Muscle layer of colon (tissue), 2 donors: Measurements from ENCODE around the gene KLK3.
"Not testable (repeated sequence)": the region's sequence is repeated elsewhere in the genome, so short reads cannot be mapped to it uniquely, and the experiment has no call there.

Source experiments
- H3K27ac ChIP-seq: one replicate; pipeline ENCODE4 v1.7.0; 2013; ENCODE audit warnings: low read depth, mild to moderate bottlenecking, low read length, moderate library complexity
- H3K27me3 ChIP-seq, 2 donors: one replicate each; pipeline ENCODE4 v1.7.0; 2013; ENCODE audit warnings: low read length in 2 of 2, mild to moderate bottlenecking in 2 of 2; ENCODE audit not compliant: insufficient read depth in 2 of 2, control insufficient read depth in 1 of 2
- H3K36me3 ChIP-seq: one replicate; pipeline ENCODE4 v1.7.0; 2013; ENCODE audit warnings: mild to moderate bottlenecking, low read length; ENCODE audit not compliant: insufficient read depth
- H3K4me1 ChIP-seq: one replicate; pipeline ENCODE4 v1.7.0; 2013; ENCODE audit warnings: mild to moderate bottlenecking, low read length; ENCODE audit not compliant: insufficient read depth
- H3K4me3 ChIP-seq, 2 donors: one replicate each; pipeline ENCODE4 v1.7.0; 2013; ENCODE audit warnings: low read length in 2 of 2, low read depth in 1 of 2, mild to moderate bottlenecking in 1 of 2, moderate library complexity in 1 of 2
- H3K9ac ChIP-seq: one replicate; pipeline ENCODE4 v1.7.0; 2013; ENCODE audit warnings: low read length
- H3K9me3 ChIP-seq: one replicate; pipeline ENCODE4 v1.7.0; 2013; ENCODE audit warnings: mild to moderate bottlenecking, low read length
- donor health status: abdominal sarcoma.
- donor health status: Adenocarcinoma of cecum.

Gene KLK3

GRCh38 chr19:50854636-50855410 lies at the start of gene KLK3:
Gene KLK3, plus strand, starts transcription at chr19:50854915. Its CDS starts 41 bp downstream, at chr19:50854956.
- Histone ChIP-seq H3K4me1 (no peaks in the 10 kb centered on the region), H3K27ac (no peak within 1 kb of the TSS), H3K36me3 (no peaks in the 10 kb centered on the region), H3K4me3 (no peak within 1 kb of the TSS), H3K9me3 (no peaks in the 10 kb centered on the region), H3K9ac (no peak within 1 kb of the TSS), H3K27me3 (peaks cover 7 to 18% of the 10 kb centered on the region in 2 donors)

GRCh38 chr19:50808856-50809255 lies 45.9 kb upstream of the KLK3 start:
- Histone ChIP-seq H3K9ac (no peak overlapping the region), H3K4me1 (peaks cover 7% of the 10 kb centered on the region), H3K36me3 (no peaks in the 10 kb centered on the region), H3K27ac (no peak overlapping the region), H3K27me3 (no peaks in the 10 kb centered on the region), H3K9me3 (no peaks in the 10 kb centered on the region), H3K4me3 (no peak overlapping the region)

GRCh38 chr19:50811622-50812238 lies 43.0 kb upstream of the KLK3 start:
- H3K9me3 ChIP-seq, H3K27me3 ChIP-seq, H3K9ac ChIP-seq, H3K4me3 ChIP-seq, H3K4me1 ChIP-seq, H3K27ac ChIP-seq, H3K36me3 ChIP-seq: not testable (repeated sequence)

GRCh38 chr19:50812474-50812873 lies 42.2 kb upstream of the KLK3 start:
- Histone ChIP-seq H3K27me3 (peaks cover 5 to 6% of the 10 kb centered on the region in 2 donors), H3K4me3 (no peak overlapping the region), H3K36me3 (no peaks in the 10 kb centered on the region), H3K9me3 (no peaks in the 10 kb centered on the region), H3K9ac (no peak overlapping the region), H3K4me1 (no peaks in the 10 kb centered on the region), H3K27ac (no peak overlapping the region)

- no peak overlapping the region for H3K4me3 ChIP-seq
- H3K9ac ChIP-seq = no peak overlapping the region
- no peaks in the 10 kb centered on the region for H3K9me3 ChIP-seq
- H3K4me1 ChIP-seq = no peaks in the 10 kb centered on the region
- no peaks in the 10 kb centered on the region for H3K36me3 ChIP-seq
- H3K27me3 ChIP-seq = peaks cover 24 to 29% of the 10 kb centered on the region in 2 donors
- H3K27ac ChIP-seq = no peak overlapping the region
These were observed 39.8 kb upstream of the KLK3 start for GRCh38 chr19:50814883-50815282.

- no peak overlapping the region for H3K27ac ChIP-seq
- H3K27me3 ChIP-seq = peaks cover 28 to 32% of the 10 kb centered on the region in 2 donors
- H3K4me1 ChIP-seq = no peaks in the 10 kb centered on the region
- no peaks in the 10 kb centered on the region for H3K9me3 ChIP-seq
- H3K9ac ChIP-seq = no peak overlapping the region
- H3K4me3 ChIP-seq = no peak overlapping the region
- no peaks in the 10 kb centered on the region for H3K36me3 ChIP-seq
These were observed 39.3 kb upstream of the KLK3 start for GRCh38 chr19:50815439-50815838.

GRCh38 chr19:50817941-50818858 lies 36.5 kb upstream of the KLK3 start:
- Histone ChIP-seq H3K4me3 (no peak overlapping the region), H3K27ac (no peak overlapping the region), H3K9ac (no peak overlapping the region), H3K27me3 (peaks cover 28 to 51% of the 10 kb centered on the region in 2 donors), H3K9me3 (no peaks in the 10 kb centered on the region), H3K36me3 (no peaks in the 10 kb centered on the region), H3K4me1 (no peaks in the 10 kb centered on the region)

- H3K27me3 ChIP-seq = peaks cover 28 to 56% of the 10 kb centered on the region in 2 donors
- no peak overlapping the region for H3K4me3 ChIP-seq
- no peak overlapping the region for H3K9ac ChIP-seq
These were observed 35.7 kb upstream of the KLK3 start for GRCh38 chr19:50818859-50819472.

GRCh38 chr19:50819636-50820035 lies 35.1 kb upstream of the KLK3 start:
- Histone ChIP-seq H3K9ac (no peak overlapping the region), H3K27ac (no peak overlapping the region), H3K9me3 (no peaks in the 10 kb centered on the region), H3K4me1 (no peaks in the 10 kb centered on the region), H3K27me3 (peaks cover 28 to 56% of the 10 kb centered on the region in 2 donors), H3K4me3 (no peak overlapping the region), H3K36me3 (no peaks in the 10 kb centered on the region)

More at GRCh38 chr19:50818859-50819472, 35.7 kb upstream of the KLK3 start:
- no peaks in the 10 kb centered on the region for H3K9me3 ChIP-seq
- no peaks in the 10 kb centered on the region for H3K4me1 ChIP-seq
- H3K36me3 ChIP-seq = no peaks in the 10 kb centered on the region
- H3K27ac ChIP-seq = no peak overlapping the region

GRCh38 chr19:50820086-50820485 lies 34.6 kb upstream of the KLK3 start:
- Histone ChIP-seq H3K4me3 (no peak overlapping the region), H3K27me3 (peaks cover 26 to 56% of the 10 kb centered on the region in 2 donors), H3K9ac (no peak overlapping the region), H3K4me1 (no peaks in the 10 kb centered on the region), H3K36me3 (no peaks in the 10 kb centered on the region), H3K27ac (no peak overlapping the region), H3K9me3 (no peaks in the 10 kb centered on the region)
